ENCODE data around the gene RBFOX2.
"Not testable (repeated sequence)": the region's sequence is repeated elsewhere in the genome, so short reads cannot be mapped to it uniquely, and the experiment has no call there.

Gene RBFOX2

DNA sequence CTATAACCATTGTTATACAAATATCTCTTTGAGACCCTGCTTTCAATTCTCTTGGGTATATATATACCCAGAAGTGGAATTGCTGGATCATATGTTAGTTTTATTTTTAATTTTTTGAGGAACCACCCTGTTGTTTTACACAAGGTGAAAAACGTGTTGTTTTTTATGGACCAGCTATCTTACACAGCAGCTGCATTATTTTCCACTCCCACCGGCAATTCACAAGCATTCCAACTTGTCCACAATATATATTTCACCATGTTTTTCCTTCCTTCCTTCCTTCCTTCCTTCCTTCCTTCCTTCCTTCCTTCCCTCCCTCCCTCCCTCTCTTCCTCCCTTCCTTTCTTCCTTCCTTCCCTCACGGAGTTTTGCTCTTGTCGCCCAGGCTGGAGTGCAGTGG is 317.3 kb downstream of the RBFOX2 start:
- H3K4me1 ChIP-seq (ENCODE audit: control insufficient read depth in 2 of 2, insufficient read depth in 2 of 2, low read length in 2 of 2) = peaks cover 0 to 4% of the 10 kb centered on the region in 2 donors
- peaks cover 0 to 4% of the 10 kb centered on the region in 2 donors for H3K27me3 ChIP-seq (ENCODE audit: control insufficient read depth in 2 of 2, insufficient read depth in 2 of 2, low read length in 2 of 2)
- H3K9me3 ChIP-seq (ENCODE audit: control insufficient read depth in 2 of 2, low read length in 2 of 2) = no peaks in the 10 kb centered on the region
- no peaks in the 10 kb centered on the region for H3K36me3 ChIP-seq (ENCODE audit: control insufficient read depth in 2 of 2, insufficient read depth in 2 of 2, low read length in 2 of 2)
- no peak overlapping the region for H3K4me3 ChIP-seq (ENCODE audit: low read length in 2 of 2)
- no peak overlapping the region for H3K27ac ChIP-seq (ENCODE audit: low read depth in 2 of 2, low read length in 2 of 2)
- no peak overlapping the region for H3K9ac ChIP-seq (ENCODE audit: low read depth in 1 of 2, low read length in 2 of 2)

DNA sequence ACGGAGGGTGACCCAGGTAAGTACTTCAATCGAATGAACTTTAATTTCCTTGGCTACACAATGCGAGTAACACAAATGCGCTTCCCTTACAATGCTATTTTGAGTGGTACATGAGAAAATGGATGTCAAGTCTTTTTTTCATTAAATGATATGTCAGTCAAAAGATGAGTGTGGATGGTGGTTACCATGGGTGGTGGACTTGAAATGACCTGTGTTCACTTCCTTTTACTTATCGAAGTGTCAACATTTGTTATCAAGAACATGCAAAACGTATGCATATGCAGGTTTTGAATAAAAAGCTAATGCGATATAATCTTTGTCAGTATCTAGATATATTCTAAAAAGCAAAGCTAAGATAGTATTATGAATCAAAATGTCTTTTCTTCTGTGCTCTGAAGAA is 319.7 kb downstream of the RBFOX2 start:
- no peaks in the 10 kb centered on the region for H3K36me3 ChIP-seq (ENCODE audit: control insufficient read depth in 2 of 2, insufficient read depth in 2 of 2, low read length in 2 of 2)
- H3K27me3 ChIP-seq (ENCODE audit: control insufficient read depth in 2 of 2, insufficient read depth in 2 of 2, low read length in 2 of 2) = no peaks in the 10 kb centered on the region
- H3K27ac ChIP-seq (ENCODE audit: low read depth in 2 of 2, low read length in 2 of 2) = no peak overlapping the region
- H3K4me1 ChIP-seq (ENCODE audit: control insufficient read depth in 2 of 2, insufficient read depth in 2 of 2, low read length in 2 of 2) = peaks cover 2 to 4% of the 10 kb centered on the region in 2 donors
- H3K4me3 ChIP-seq (ENCODE audit: low read length in 2 of 2) = no peak overlapping the region
- H3K9me3 ChIP-seq (ENCODE audit: control insufficient read depth in 2 of 2, low read length in 2 of 2) = no peaks in the 10 kb centered on the region
- H3K9ac ChIP-seq (ENCODE audit: low read depth in 1 of 2, low read length in 2 of 2) = no peak overlapping the region

DNA sequence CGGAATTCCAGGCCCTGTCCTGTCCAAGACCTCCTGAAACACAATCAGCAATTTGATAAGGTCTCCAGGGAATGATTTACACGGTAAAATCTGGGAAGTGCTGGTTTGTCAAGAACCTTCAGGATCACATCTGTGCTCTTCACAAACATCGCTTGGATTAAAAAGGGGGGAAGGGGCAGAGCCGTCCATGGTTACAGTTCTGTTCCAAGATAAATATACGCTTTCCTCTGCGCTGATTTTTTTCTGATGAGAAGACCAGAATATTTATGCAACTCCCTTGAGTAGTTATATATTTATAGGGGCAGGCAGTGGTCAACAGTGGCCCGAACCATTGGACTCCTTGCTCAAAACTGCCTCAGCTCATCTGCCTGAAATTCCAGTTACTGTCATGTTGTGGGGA is 320.2 kb downstream of the RBFOX2 start:
- H3K27ac ChIP-seq (ENCODE audit: low read depth in 2 of 2, low read length in 2 of 2) = no peak overlapping the region
- no peak overlapping the region for H3K9ac ChIP-seq (ENCODE audit: low read depth in 1 of 2, low read length in 2 of 2)
- H3K4me3 ChIP-seq (ENCODE audit: low read length in 2 of 2) = no peak overlapping the region
- no peaks in the 10 kb centered on the region for H3K9me3 ChIP-seq (ENCODE audit: control insufficient read depth in 2 of 2, low read length in 2 of 2)
- no peaks in the 10 kb centered on the region for H3K36me3 ChIP-seq (ENCODE audit: control insufficient read depth in 2 of 2, insufficient read depth in 2 of 2, low read length in 2 of 2)
- H3K27me3 ChIP-seq (ENCODE audit: control insufficient read depth in 2 of 2, insufficient read depth in 2 of 2, low read length in 2 of 2) = no peaks in the 10 kb centered on the region
- H3K4me1 ChIP-seq (ENCODE audit: control insufficient read depth in 2 of 2, insufficient read depth in 2 of 2, low read length in 2 of 2) = peaks cover 2 to 4% of the 10 kb centered on the region in 2 donors

DNA sequence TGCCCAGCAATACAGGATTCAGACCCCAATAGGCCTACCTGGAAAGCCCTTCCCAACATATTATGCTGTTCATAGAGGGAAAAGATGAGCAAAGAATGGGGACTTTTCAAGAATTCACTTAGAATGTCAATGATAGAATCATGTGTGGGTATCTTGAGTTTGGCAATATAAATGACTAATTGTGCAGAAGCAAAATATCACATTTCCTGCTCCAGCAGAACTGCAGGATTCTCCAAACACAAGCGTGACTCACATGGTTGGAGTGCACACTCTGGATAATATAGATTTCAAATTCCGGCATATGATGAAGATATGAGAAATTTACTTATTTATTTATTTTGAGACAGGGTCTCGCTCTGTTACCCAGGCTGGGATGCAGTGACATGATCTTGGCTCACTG is 323.5 kb downstream of the RBFOX2 start:
- H3K27me3 ChIP-seq (ENCODE audit: control insufficient read depth in 2 of 2, insufficient read depth in 2 of 2, low read length in 2 of 2) = no peaks in the 10 kb centered on the region
- H3K9me3 ChIP-seq (ENCODE audit: control insufficient read depth in 2 of 2, low read length in 2 of 2) = no peaks in the 10 kb centered on the region
- H3K36me3 ChIP-seq (ENCODE audit: control insufficient read depth in 2 of 2, insufficient read depth in 2 of 2, low read length in 2 of 2) = no peaks in the 10 kb centered on the region
- peaks cover 2 to 4% of the 10 kb centered on the region in 2 donors for H3K4me1 ChIP-seq (ENCODE audit: control insufficient read depth in 2 of 2, insufficient read depth in 2 of 2, low read length in 2 of 2)
- no peak overlapping the region for H3K4me3 ChIP-seq (ENCODE audit: low read length in 2 of 2)
- no peak overlapping the region for H3K9ac ChIP-seq (ENCODE audit: low read depth in 1 of 2, low read length in 2 of 2)
- H3K27ac ChIP-seq (ENCODE audit: low read depth in 2 of 2, low read length in 2 of 2) = no peak overlapping the region

DNA sequence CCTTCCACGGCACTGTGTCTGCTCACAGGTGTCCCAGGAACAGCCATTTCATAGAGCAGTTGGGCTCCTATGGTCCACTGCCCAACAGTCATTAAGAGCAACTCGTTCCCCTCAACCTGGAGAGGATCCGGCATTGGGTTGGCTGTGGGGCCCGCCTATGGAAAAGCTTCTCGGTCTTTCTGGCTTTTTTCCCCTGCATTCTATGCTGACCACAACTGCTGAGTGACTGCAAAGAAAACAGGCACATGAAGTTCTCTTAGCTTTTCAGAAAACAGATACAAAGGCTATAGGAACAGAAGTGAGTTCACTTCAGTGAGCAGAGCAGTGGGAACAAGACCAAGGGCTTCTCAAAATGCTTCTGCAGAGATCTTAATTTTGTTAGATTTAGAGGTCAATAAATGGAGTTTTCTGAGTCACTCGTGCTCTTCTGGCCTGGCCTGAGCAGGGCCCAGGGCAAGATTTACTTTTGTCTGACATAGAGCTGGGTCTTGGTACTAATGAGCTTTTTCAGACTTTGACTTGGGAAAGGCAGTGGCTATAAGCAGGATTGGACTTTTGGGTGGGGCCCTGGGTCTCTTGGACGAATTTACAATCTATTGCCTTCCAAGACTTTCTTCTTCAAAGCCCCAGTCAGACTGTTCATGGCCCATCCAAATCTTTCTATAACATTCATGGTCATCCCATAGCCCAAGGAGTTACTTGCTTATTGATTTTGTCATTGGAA is 324.6 kb downstream of the RBFOX2 start:
- H3K4me1 ChIP-seq (ENCODE audit: control insufficient read depth in 2 of 2, insufficient read depth in 2 of 2, low read length in 2 of 2) = peaks cover 2% of the 10 kb centered on the region in 2 donors
- H3K4me3 ChIP-seq (ENCODE audit: low read length in 2 of 2) = no peak overlapping the region
- no peak overlapping the region for H3K27ac ChIP-seq (ENCODE audit: low read depth in 2 of 2, low read length in 2 of 2)
- no peaks in the 10 kb centered on the region for H3K36me3 ChIP-seq (ENCODE audit: control insufficient read depth in 2 of 2, insufficient read depth in 2 of 2, low read length in 2 of 2)
- H3K9ac ChIP-seq (ENCODE audit: low read depth in 1 of 2, low read length in 2 of 2) = no peak overlapping the region
- H3K27me3 ChIP-seq (ENCODE audit: control insufficient read depth in 2 of 2, insufficient read depth in 2 of 2, low read length in 2 of 2) = no peaks in the 10 kb centered on the region
- no peaks in the 10 kb centered on the region for H3K9me3 ChIP-seq (ENCODE audit: control insufficient read depth in 2 of 2, low read length in 2 of 2)

DNA sequence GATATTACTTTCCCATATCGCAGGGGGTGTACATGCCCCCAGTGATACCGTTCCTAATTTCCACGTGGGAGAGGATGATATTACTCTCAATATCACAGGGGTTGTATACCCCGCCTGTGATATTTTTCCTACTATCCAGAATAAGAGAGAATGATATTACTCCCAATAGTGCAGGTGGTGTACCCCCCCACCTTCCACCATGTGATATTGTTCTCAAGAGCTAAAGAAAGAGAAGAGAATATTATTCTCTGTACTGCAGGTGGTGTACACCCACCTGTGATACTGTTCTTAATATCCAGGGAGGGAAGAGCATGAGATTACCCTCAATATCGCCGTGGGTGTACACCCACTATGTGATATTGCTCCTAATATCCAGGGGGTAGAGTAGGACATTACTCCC is 328.8 kb downstream of the RBFOX2 start:
- not testable (repeated sequence) for H3K27ac ChIP-seq (ENCODE audit: low read depth in 2 of 2, low read length in 2 of 2); H3K4me1 ChIP-seq (ENCODE audit: control insufficient read depth in 2 of 2, insufficient read depth in 2 of 2, low read length in 2 of 2); H3K4me3 ChIP-seq (ENCODE audit: low read length in 2 of 2); H3K9ac ChIP-seq (ENCODE audit: low read depth in 1 of 2, low read length in 2 of 2); H3K36me3 ChIP-seq (ENCODE audit: control insufficient read depth in 2 of 2, insufficient read depth in 2 of 2, low read length in 2 of 2); H3K9me3 ChIP-seq (ENCODE audit: control insufficient read depth in 2 of 2, low read length in 2 of 2); H3K27me3 ChIP-seq (ENCODE audit: control insufficient read depth in 2 of 2, insufficient read depth in 2 of 2, low read length in 2 of 2)

DNA sequence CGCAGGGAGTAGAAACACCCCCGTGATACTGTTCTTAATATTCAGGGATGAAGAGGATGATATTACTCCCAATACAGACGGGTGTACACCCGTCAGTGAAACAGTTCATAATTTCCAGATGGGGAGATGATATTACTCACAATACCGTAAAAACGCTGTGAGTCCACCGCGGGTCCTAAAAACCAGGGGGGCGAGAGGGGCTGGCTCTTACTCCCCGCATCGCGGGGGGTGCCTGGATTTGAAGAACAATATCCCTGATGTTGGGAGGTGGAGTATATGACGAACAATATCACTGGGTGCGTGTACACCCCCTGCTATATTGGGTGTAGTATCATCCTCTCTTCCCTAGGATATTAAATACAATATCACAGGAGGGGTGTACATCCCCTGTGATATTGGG is 331.5 kb downstream of the RBFOX2 start:
- Histone ChIP-seq H3K4me3 (ENCODE audit: low read length in 2 of 2) (no peak overlapping the region), H3K36me3 (ENCODE audit: control insufficient read depth in 2 of 2, insufficient read depth in 2 of 2, low read length in 2 of 2) (no peaks in the 10 kb centered on the region), H3K27me3 (ENCODE audit: control insufficient read depth in 2 of 2, insufficient read depth in 2 of 2, low read length in 2 of 2) (no peaks in the 10 kb centered on the region), H3K9me3 (ENCODE audit: control insufficient read depth in 2 of 2, low read length in 2 of 2) (no peaks in the 10 kb centered on the region), H3K4me1 (ENCODE audit: control insufficient read depth in 2 of 2, insufficient read depth in 2 of 2, low read length in 2 of 2) (no peaks in the 10 kb centered on the region), H3K9ac (ENCODE audit: low read depth in 1 of 2, low read length in 2 of 2) (no peak overlapping the region), H3K27ac (ENCODE audit: low read depth in 2 of 2, low read length in 2 of 2) (no peak overlapping the region)

DNA sequence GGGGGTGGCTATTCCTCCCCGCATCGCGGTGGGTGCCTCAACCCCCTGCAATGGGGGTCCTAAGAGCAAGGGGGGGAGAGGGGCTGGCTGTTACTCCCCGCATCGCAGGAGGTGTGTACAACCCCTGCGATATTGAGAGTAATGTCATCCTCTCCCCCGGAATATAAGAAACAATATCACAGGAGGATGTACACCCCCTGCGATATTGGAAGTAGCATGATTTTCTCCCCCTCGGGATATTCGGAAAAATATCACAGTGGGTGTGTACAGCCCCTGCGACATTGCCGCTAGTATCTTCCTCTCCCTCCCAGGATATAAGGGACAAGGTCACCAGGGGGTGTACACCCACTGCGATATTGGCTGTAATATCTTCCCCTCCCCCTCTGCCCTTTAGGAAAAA is 333.4 kb downstream of the RBFOX2 start:
- Histone ChIP-seq H3K27ac (ENCODE audit: low read depth in 2 of 2, low read length in 2 of 2) (no peak overlapping the region), H3K36me3 (ENCODE audit: control insufficient read depth in 2 of 2, insufficient read depth in 2 of 2, low read length in 2 of 2) (no peaks in the 10 kb centered on the region), H3K27me3 (ENCODE audit: control insufficient read depth in 2 of 2, insufficient read depth in 2 of 2, low read length in 2 of 2) (no peaks in the 10 kb centered on the region), H3K9ac (ENCODE audit: low read depth in 1 of 2, low read length in 2 of 2) (no peak overlapping the region), H3K9me3 (ENCODE audit: control insufficient read depth in 2 of 2, low read length in 2 of 2) (no peaks in the 10 kb centered on the region), H3K4me3 (ENCODE audit: low read length in 2 of 2) (no peak overlapping the region), H3K4me1 (ENCODE audit: control insufficient read depth in 2 of 2, insufficient read depth in 2 of 2, low read length in 2 of 2) (no peaks in the 10 kb centered on the region)

DNA sequence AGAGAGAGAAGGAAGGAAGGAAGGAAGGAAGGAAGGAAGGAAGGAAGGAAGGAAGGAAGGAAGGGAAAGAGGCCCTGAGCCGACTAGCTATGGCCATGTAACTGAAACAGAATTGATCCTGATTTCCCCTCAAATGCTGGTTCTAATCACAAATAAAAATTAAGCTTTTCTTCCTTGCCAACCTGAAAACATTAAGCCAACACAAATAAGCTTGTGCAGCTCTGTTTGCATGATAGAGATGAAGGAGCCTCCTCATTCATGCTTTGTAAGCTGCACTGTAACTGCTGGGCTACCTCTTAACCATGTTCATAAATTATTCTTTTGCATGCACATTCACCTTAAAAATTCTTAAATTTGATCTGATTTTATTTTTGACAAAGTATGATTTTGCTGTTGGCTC is 338.6 kb downstream of the RBFOX2 start:
- Histone ChIP-seq H3K4me1 (ENCODE audit: control insufficient read depth in 2 of 2, insufficient read depth in 2 of 2, low read length in 2 of 2) (no peaks in the 10 kb centered on the region), H3K27ac (ENCODE audit: low read depth in 2 of 2, low read length in 2 of 2) (no peak overlapping the region), H3K36me3 (ENCODE audit: control insufficient read depth in 2 of 2, insufficient read depth in 2 of 2, low read length in 2 of 2) (no peaks in the 10 kb centered on the region), H3K9me3 (ENCODE audit: control insufficient read depth in 2 of 2, low read length in 2 of 2) (no peaks in the 10 kb centered on the region), H3K27me3 (ENCODE audit: control insufficient read depth in 2 of 2, insufficient read depth in 2 of 2, low read length in 2 of 2) (no peaks in the 10 kb centered on the region), H3K9ac (ENCODE audit: low read depth in 1 of 2, low read length in 2 of 2) (no peak overlapping the region), H3K4me3 (ENCODE audit: low read length in 2 of 2) (no peak overlapping the region)

DNA sequence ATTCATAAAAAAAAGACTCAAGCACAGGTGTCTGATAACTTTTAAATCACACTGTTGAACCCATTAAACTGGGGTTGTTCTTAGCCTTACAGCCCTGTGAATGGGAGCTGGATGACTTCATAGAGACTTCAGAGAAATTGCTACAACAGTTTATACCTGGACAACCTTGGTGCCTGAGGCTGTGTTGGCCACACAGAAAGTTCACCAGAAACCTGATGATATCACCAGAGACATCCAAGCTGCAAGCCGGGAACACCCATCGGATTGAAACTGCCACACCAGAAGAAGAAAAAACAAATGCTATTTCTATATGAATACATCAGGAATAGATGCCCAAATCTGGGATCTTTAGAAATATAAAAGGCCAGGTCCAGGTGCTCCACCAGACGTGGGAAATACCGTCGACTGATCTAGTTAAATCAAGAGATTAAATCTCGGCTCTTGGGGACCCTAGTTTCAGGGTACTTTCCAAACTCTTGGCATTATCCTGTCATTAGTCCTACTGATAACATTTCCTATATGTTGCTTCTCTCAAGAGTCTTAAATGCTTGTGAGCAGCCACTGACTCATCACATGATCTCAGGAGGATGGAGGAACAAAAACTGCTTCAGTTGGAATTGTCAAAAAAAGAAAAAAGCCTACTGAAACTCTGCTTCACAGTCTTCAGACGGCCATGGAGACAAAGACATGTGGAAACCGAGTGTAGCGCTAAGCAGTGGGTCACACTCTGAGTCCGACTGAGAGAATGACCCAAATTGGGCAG is 339.5 kb downstream of the RBFOX2 start:
- H3K36me3 ChIP-seq (ENCODE audit: control insufficient read depth in 2 of 2, insufficient read depth in 2 of 2, low read length in 2 of 2) = no peaks in the 10 kb centered on the region
- no peak overlapping the region for H3K9ac ChIP-seq (ENCODE audit: low read depth in 1 of 2, low read length in 2 of 2)
- no peak overlapping the region for H3K27ac ChIP-seq (ENCODE audit: low read depth in 2 of 2, low read length in 2 of 2)
- H3K27me3 ChIP-seq (ENCODE audit: control insufficient read depth in 2 of 2, insufficient read depth in 2 of 2, low read length in 2 of 2) = no peaks in the 10 kb centered on the region
- no peaks in the 10 kb centered on the region for H3K9me3 ChIP-seq (ENCODE audit: control insufficient read depth in 2 of 2, low read length in 2 of 2)
- H3K4me1 ChIP-seq (ENCODE audit: control insufficient read depth in 2 of 2, insufficient read depth in 2 of 2, low read length in 2 of 2) = no peaks in the 10 kb centered on the region
- no peak overlapping the region for H3K4me3 ChIP-seq (ENCODE audit: low read length in 2 of 2)
